Neural progenitor cell (in vitro differentiated cells): ENCODE results near the gene RNASE13. TPM values are rescaled to one million over a fixed set of nuclear protein-coding genes. Genes with fewer than 3 reads are reported as not detected.
A peak's percentile ranks its signal among the peaks of the same experiment; 100 is the strongest.

Experiments used
- DNase-seq: peaks from one replicate; pipeline ENCODE4 v3.0.0-alpha.2; 2016; ENCODE audit warnings: low spot score
- H2AFZ ChIP-seq: fragments of 200-600 bp; sonication (generic); replicated peaks from 2 replicates; pipeline ENCODE4 v1.6.1; 2016; ENCODE audit warnings: antibody characterized with exemption
- H3F3A ChIP-seq: fragments of 200-600 bp; sonication (generic); 2 replicates; pipeline ENCODE4 v1.6.1; 2016; ENCODE audit warnings: antibody characterized with exemption, low read depth
- H3K27ac ChIP-seq: fragments of 200-600 bp; sonication (generic); 2 replicates; pipeline ENCODE4 v1.5.1; 2016; ENCODE audit warnings: mild to moderate bottlenecking
- H3K27me3 ChIP-seq: fragments of 200-600 bp; sonication (generic); 2 replicates; pipeline ENCODE4 v1.6.1; 2016; ENCODE audit warnings: mild to moderate bottlenecking, moderate library complexity
- H3K36me3 ChIP-seq: fragments of 200-600 bp; sonication (generic); 2 replicates; pipeline ENCODE4 v1.5.1; 2016
- H3K4me1 ChIP-seq: fragments of 200-600 bp; sonication (generic); 2 replicates; pipeline ENCODE4 v1.6.1; 2016; ENCODE audit warnings: mixed run types
- H3K4me2 ChIP-seq: fragments of 200-600 bp; sonication (generic); 2 replicates; pipeline ENCODE4 v1.6.1; 2016
- H3K4me3 ChIP-seq: fragments of 200-600 bp; sonication (generic); 2 replicates; pipeline ENCODE4 v1.5.1; 2016
- H3K79me2 ChIP-seq: fragments of 200-600 bp; sonication (generic); 2 replicates; pipeline ENCODE4 v1.6.1; 2016; ENCODE audit warnings: low read depth
- H3K9ac ChIP-seq: fragments of 200-600 bp; sonication (generic); 2 replicates; pipeline ENCODE4 v1.6.1; 2016
- H3K9me3 ChIP-seq: fragments of 200-600 bp; sonication (generic); 2 replicates; pipeline ENCODE4 v1.5.1; 2016; ENCODE audit warnings: low read depth
- H4K20me1 ChIP-seq: fragments of 200-600 bp; sonication (generic); 2 replicates; pipeline ENCODE4 v1.6.1; 2016; ENCODE audit warnings: low read depth
- H3K27ac Mint-ChIP-seq: 3 replicates; pipeline ENCODE4 v1.8.0; 2021; ENCODE audit warnings: mixed read lengths
- H3K27me3 Mint-ChIP-seq: 2 replicates; pipeline ENCODE4 v1.8.0; 2022; ENCODE audit warnings: low read depth, mild to moderate bottlenecking, inconsistent platforms, moderate library complexity, mixed read lengths; ENCODE audit not compliant: insufficient read depth
- H3K36me3 Mint-ChIP-seq: 3 replicates; pipeline ENCODE4 v1.8.0; 2021; ENCODE audit warnings: mixed read lengths
- H3K4me1 Mint-ChIP-seq: 3 replicates; pipeline ENCODE4 v1.8.0; 2021; ENCODE audit warnings: mixed read lengths
- H3K4me3 Mint-ChIP-seq: 3 replicates; pipeline ENCODE4 v1.8.0; 2021; ENCODE audit warnings: mild to moderate bottlenecking, moderate library complexity, mixed read lengths
- H3K9me3 Mint-ChIP-seq: 3 replicates; pipeline ENCODE4 v1.8.0; 2020; ENCODE audit warnings: mixed read lengths
- EZH2 ChIP-seq: fragments of 200-600 bp; sonication (generic); IDR thresholded peaks from 2 replicates; pipeline ENCODE4 v1.6.1; 2017; ENCODE audit warnings: antibody characterized with exemption, mild to moderate bottlenecking, moderate library complexity
- EZH2phosphoT487 ChIP-seq: fragments of 200-600 bp; sonication (generic); IDR thresholded peaks from 2 replicates; pipeline ENCODE4 v1.6.1; 2017; ENCODE audit warnings: antibody characterized with exemption
- total RNA-seq: library from RNA; depleted of rRNA; stranded (reverse); fragments of >200 nt; gene quantifications from 2 replicates; pipeline ENCODE4 v1.2.3, GENCODE V29; 2015; ENCODE audit warnings: low replicate concordance
- TF ChIP-seq, protein P1 (sequence below): fragments of 200-600 bp; sonication (generic); IDR thresholded peaks from 2 replicates; pipeline ENCODE4 v1.5.1; 2017; ENCODE audit warnings: antibody characterized with exemption, mild to moderate bottlenecking

The RNASE13 gene
- total RNA-seq, 1 donor from 2014 or later, result not detected

GRCh38 chr14:21053184-21054122 lies 18.8 kb upstream of the RNASE13 start:
- no peaks in the 10 kb centered on the region for H3K9me3 ChIP-seq
- TF ChIP-seq, protein P1, sequence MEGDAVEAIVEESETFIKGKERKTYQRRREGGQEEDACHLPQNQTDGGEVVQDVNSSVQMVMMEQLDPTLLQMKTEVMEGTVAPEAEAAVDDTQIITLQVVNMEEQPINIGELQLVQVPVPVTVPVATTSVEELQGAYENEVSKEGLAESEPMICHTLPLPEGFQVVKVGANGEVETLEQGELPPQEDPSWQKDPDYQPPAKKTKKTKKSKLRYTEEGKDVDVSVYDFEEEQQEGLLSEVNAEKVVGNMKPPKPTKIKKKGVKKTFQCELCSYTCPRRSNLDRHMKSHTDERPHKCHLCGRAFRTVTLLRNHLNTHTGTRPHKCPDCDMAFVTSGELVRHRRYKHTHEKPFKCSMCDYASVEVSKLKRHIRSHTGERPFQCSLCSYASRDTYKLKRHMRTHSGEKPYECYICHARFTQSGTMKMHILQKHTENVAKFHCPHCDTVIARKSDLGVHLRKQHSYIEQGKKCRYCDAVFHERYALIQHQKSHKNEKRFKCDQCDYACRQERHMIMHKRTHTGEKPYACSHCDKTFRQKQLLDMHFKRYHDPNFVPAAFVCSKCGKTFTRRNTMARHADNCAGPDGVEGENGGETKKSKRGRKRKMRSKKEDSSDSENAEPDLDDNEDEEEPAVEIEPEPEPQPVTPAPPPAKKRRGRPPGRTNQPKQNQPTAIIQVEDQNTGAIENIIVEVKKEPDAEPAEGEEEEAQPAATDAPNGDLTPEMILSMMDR, result no peak
- TF ChIP-seq EZH2, result no peak
- TF ChIP-seq EZH2phosphoT487, result no peak
- DNase-seq, result no peak
- no peak overlapping the region for H2AFZ ChIP-seq
- Mint-ChIP-seq H3K9me3 (no peaks in the 10 kb centered on the region), H3K27ac (no peak overlapping the region), H3K27me3 (peaks cover 2% of the 10 kb centered on the region), H3K4me1 (peaks cover 10% of the 10 kb centered on the region), H3K4me3 (no peak overlapping the region), H3K36me3 (no peaks in the 10 kb centered on the region)
- H3K4me3 ChIP-seq, result no peak overlapping the region
- H3K4me2 ChIP-seq, result no peak overlapping the region
- H3K36me3 ChIP-seq, result no peaks in the 10 kb centered on the region
- H3K27me3 ChIP-seq, result no peaks in the 10 kb centered on the region
- no peaks in the 10 kb centered on the region for H4K20me1 ChIP-seq
- no peak overlapping the region for H3K27ac ChIP-seq
- H3K79me2 ChIP-seq, result no peaks in the 10 kb centered on the region
- no peak overlapping the region for H3K9ac ChIP-seq
- no peaks in the 10 kb centered on the region for H3K4me1 ChIP-seq
- no peaks in the 10 kb centered on the region for H3F3A ChIP-seq

DNA sequence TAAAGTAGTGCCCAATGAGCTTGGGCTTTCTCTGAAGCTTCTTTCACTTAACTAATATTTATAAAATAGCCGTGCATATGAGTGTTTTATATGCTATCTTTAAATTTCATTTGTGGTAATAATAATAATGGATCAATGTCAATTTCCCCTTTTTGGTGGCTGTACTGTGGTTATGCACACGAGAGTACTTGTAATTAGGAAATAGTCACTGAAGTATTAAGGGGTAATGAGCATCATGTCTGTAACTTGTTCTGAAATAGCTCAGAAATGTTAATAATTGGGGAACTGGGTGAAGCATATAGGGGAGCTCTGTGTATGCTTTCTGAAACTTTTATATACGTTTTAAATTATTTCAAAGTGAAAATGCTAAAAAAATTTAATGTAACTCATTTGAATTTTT lies 16.0 kb upstream of the RNASE13 start:
- Histone ChIP-seq H3F3A (no peaks in the 10 kb centered on the region), H3K79me2 (no peaks in the 10 kb centered on the region), H3K27ac (no peak overlapping the region), H3K4me1 (no peaks in the 10 kb centered on the region), H3K9me3 (no peaks in the 10 kb centered on the region), H4K20me1 (no peaks in the 10 kb centered on the region), H3K36me3 (no peaks in the 10 kb centered on the region), H3K4me2 (no peak overlapping the region), H3K9ac (no peak overlapping the region), H3K4me3 (no peak overlapping the region), H3K27me3 (no peaks in the 10 kb centered on the region), H2AFZ (no peak overlapping the region)
- Mint-ChIP-seq H3K4me1 (peaks cover 4% of the 10 kb centered on the region), H3K27me3 (peaks cover 2% of the 10 kb centered on the region), H3K4me3 (no peak overlapping the region), H3K27ac (no peak overlapping the region), H3K9me3 (no peaks in the 10 kb centered on the region), H3K36me3 (no peaks in the 10 kb centered on the region)
- TF ChIP-seq, protein P1, result no peak
- TF ChIP-seq EZH2 (no peak), EZH2phosphoT487 (no peak)
- DNase-seq, result no peak

DNA sequence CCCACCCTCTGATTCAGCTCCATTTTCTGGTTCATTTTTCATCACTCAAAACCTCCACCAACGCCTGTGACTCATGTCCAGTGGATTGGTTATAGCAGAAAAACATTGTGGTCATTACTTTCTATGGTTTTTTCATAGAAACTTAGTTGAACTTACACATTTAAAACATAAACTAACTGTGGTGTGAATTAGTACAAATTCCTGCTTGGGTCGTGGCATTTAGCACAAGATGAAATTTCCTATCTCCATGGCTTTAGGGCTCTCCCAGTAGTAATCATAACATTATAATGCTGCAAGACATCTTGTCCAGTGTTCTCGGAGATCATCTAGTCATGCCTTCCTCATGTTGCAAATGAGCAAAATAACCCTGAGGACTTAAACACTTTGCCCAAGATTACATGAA lies 14.7 kb upstream of the RNASE13 start:
- no peak overlapping the region for H3K9ac ChIP-seq
- no peak overlapping the region for H2AFZ ChIP-seq
- H3K4me3 ChIP-seq, result no peak overlapping the region
- Mint-ChIP-seq H3K4me1 (peaks cover 4% of the 10 kb centered on the region), H3K27me3 (peaks cover 2% of the 10 kb centered on the region), H3K27ac (no peak overlapping the region), H3K4me3 (no peak overlapping the region), H3K36me3 (no peaks in the 10 kb centered on the region), H3K9me3 (no peaks in the 10 kb centered on the region)
- no peak overlapping the region for H3K4me2 ChIP-seq
- H3K27me3 ChIP-seq, result peaks cover 8% of the 10 kb centered on the region
- H3K27ac ChIP-seq, result no peak overlapping the region
- no peaks in the 10 kb centered on the region for H3K9me3 ChIP-seq
- H3K79me2 ChIP-seq, result no peaks in the 10 kb centered on the region
- H4K20me1 ChIP-seq, result no peaks in the 10 kb centered on the region
- H3K4me1 ChIP-seq, result no peaks in the 10 kb centered on the region
- H3F3A ChIP-seq, result no peaks in the 10 kb centered on the region
- DNase-seq, result no peak
- TF ChIP-seq EZH2 (no peak), EZH2phosphoT487 (no peak)
- no peaks in the 10 kb centered on the region for H3K36me3 ChIP-seq

- H3K4me3 Mint-ChIP-seq, result no peak overlapping the region
- Histone ChIP-seq H3K36me3 (no peaks in the 10 kb centered on the region), H3K27ac (no peak overlapping the region), H3K4me1 (no peaks in the 10 kb centered on the region), H3K27me3 (peaks cover 10% of the 10 kb centered on the region), H3K4me3 (no peak overlapping the region), H3K79me2 (no peaks in the 10 kb centered on the region), H4K20me1 (no peaks in the 10 kb centered on the region), H3K9me3 (no peaks in the 10 kb centered on the region), H2AFZ (no peak overlapping the region), H3F3A (no peaks in the 10 kb centered on the region), H3K4me2 (no peak overlapping the region), H3K9ac (no peak overlapping the region)
- TF ChIP-seq, protein P1, result no peak
- TF ChIP-seq EZH2 (no peak), EZH2phosphoT487 (no peak)
- no peak for DNase-seq
- H3K9me3 Mint-ChIP-seq, result no peaks in the 10 kb centered on the region
- H3K36me3 Mint-ChIP-seq, result no peaks in the 10 kb centered on the region
- peaks cover 2% of the 10 kb centered on the region for H3K27me3 Mint-ChIP-seq
- H3K4me1 Mint-ChIP-seq, result no peaks in the 10 kb centered on the region
- H3K27ac Mint-ChIP-seq, result peak overlapping the region; percentile 15
Measured at GRCh38 chr14:21048638-21049037, 14.0 kb upstream of the RNASE13 start.
